ENCODE results near the gene HIVEP1.
A peak's percentile ranks its signal among the peaks of the same experiment; 100 is the strongest.

Gene HIVEP1

GRCh38 chr6:12116264-12116800 lies 104.2 kb downstream of the HIVEP1 start:
- H3K79me2 ChIP-seq (ENCODE audit: control insufficient read depth, insufficient read depth, low read length, unreplicated experiment), result no peaks in the 10 kb centered on the region
- H3K27me3 ChIP-seq (ENCODE audit: insufficient read depth, low read length), result no peaks in the 10 kb centered on the region
- H3K4me3 ChIP-seq (ENCODE audit: low read depth, low read length), result no peak overlapping the region
- peaks cover 9% of the 10 kb centered on the region; the same call in 1 of the 2 replicates for H3K36me3 ChIP-seq (ENCODE audit: insufficient read depth, low read length)
- H3K27ac ChIP-seq (ENCODE audit: low read depth, low read length), result no peak overlapping the region
- H2AFZ ChIP-seq (ENCODE audit: low read length, unreplicated experiment), result no peak overlapping the region
- peaks cover 8% of the 10 kb centered on the region for H3K4me1 ChIP-seq (ENCODE audit: control insufficient read depth, insufficient read depth, low read length, unreplicated experiment)

GRCh38 chr6:12116978-12117377 lies 104.9 kb downstream of the HIVEP1 start:
- no peak overlapping the region for H2AFZ ChIP-seq (ENCODE audit: low read length, unreplicated experiment)
- H3K4me3 ChIP-seq (ENCODE audit: low read depth, low read length), result no peak overlapping the region
- no peaks in the 10 kb centered on the region for H3K27me3 ChIP-seq (ENCODE audit: insufficient read depth, low read length)
- no peak overlapping the region for H3K27ac ChIP-seq (ENCODE audit: low read depth, low read length)
- no peaks in the 10 kb centered on the region for H3K79me2 ChIP-seq (ENCODE audit: control insufficient read depth, insufficient read depth, low read length, unreplicated experiment)
- H3K4me1 ChIP-seq (ENCODE audit: control insufficient read depth, insufficient read depth, low read length, unreplicated experiment), result peaks cover 8% of the 10 kb centered on the region
- H3K36me3 ChIP-seq (ENCODE audit: insufficient read depth, low read length), result peaks cover 9% of the 10 kb centered on the region; the same call in 1 of the 2 replicates

- H3K27me3 ChIP-seq (ENCODE audit: insufficient read depth, low read length), result no peaks in the 10 kb centered on the region
- no peaks in the 10 kb centered on the region for H3K4me1 ChIP-seq (ENCODE audit: control insufficient read depth, insufficient read depth, low read length, unreplicated experiment)
- H3K4me3 ChIP-seq (ENCODE audit: low read depth, low read length), result no peak overlapping the region
- no peaks in the 10 kb centered on the region for H3K79me2 ChIP-seq (ENCODE audit: control insufficient read depth, insufficient read depth, low read length, unreplicated experiment)
- no peak overlapping the region for H3K27ac ChIP-seq (ENCODE audit: low read depth, low read length)
- peaks cover 9% of the 10 kb centered on the region; the same call in 1 of the 2 replicates for H3K36me3 ChIP-seq (ENCODE audit: insufficient read depth, low read length)
- H2AFZ ChIP-seq (ENCODE audit: low read length, unreplicated experiment), result no peak overlapping the region
These were observed 106.5 kb downstream of the HIVEP1 start for GRCh38 chr6:12118607-12119006.

DNA sequence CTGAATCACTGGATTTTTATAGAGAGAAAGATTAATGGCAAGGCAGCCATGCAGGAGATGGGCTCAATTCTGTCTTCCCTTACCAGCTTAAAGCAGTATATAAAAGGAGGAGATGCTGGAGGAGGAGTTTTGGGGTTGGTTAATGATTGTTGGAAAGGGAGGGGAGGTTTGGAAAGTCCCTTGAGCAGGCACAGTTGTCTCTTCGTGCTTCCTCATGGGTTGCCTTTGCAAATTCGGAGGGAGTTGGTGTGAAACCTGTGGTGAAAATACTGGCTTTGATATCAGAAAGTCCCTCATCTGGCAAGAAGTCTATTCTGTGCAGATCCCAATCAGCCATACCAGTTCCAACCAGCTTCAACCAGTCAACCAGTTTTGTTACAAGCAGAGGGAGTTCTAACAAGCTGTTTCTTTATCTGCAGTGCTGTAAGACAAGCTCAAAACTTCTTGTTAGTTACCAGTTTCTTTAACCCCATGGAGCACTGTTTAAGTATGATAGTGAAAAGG lies 107.0 kb downstream of the HIVEP1 start:
- Histone ChIP-seq H3K4me3 (ENCODE audit: low read depth, low read length) (no peak overlapping the region), H3K36me3 (ENCODE audit: insufficient read depth, low read length) (peaks cover 9% of the 10 kb centered on the region; the same call in 1 of the 2 replicates), H2AFZ (ENCODE audit: low read length, unreplicated experiment) (no peak overlapping the region), H3K27me3 (ENCODE audit: insufficient read depth, low read length) (no peaks in the 10 kb centered on the region), H3K27ac (ENCODE audit: low read depth, low read length) (no peak overlapping the region), H3K4me1 (ENCODE audit: control insufficient read depth, insufficient read depth, low read length, unreplicated experiment) (no peaks in the 10 kb centered on the region), H3K79me2 (ENCODE audit: control insufficient read depth, insufficient read depth, low read length, unreplicated experiment) (no peaks in the 10 kb centered on the region)

DNA sequence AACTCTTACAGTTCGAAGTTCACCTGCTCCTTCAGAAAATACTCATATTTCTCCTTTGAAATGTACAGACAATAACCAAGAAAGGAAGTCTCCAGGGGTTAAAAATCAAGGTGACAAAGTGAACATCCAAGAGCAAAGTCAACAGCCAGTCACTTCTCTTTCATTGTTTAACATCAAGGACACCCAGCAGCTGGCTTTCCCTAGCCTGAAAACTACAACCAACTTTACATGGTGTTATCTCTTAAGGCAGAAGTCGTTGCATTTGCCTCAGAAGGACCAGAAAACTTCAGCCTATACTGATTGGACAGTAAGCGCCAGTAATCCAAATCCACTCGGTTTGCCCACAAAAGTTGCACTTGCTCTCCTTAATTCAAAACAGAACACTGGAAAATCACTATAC lies 113.3 kb downstream of the HIVEP1 start:
- Histone ChIP-seq H3K79me2 (ENCODE audit: control insufficient read depth, insufficient read depth, low read length, unreplicated experiment) (no peaks in the 10 kb centered on the region), H3K4me1 (ENCODE audit: control insufficient read depth, insufficient read depth, low read length, unreplicated experiment) (no peaks in the 10 kb centered on the region), H3K36me3 (ENCODE audit: insufficient read depth, low read length) (peaks cover 10% of the 10 kb centered on the region; the same call in 1 of the 2 replicates), H3K27ac (ENCODE audit: low read depth, low read length) (no peak overlapping the region), H3K4me3 (ENCODE audit: low read depth, low read length) (no peak overlapping the region), H2AFZ (ENCODE audit: low read length, unreplicated experiment) (no peak overlapping the region), H3K27me3 (ENCODE audit: insufficient read depth, low read length) (no peaks in the 10 kb centered on the region)

- H3K4me3 ChIP-seq (ENCODE audit: low read depth, low read length), result no peak overlapping the region
- H2AFZ ChIP-seq (ENCODE audit: low read length, unreplicated experiment), result no peak overlapping the region
- H3K79me2 ChIP-seq (ENCODE audit: control insufficient read depth, insufficient read depth, low read length, unreplicated experiment), result no peaks in the 10 kb centered on the region
- H3K27ac ChIP-seq (ENCODE audit: low read depth, low read length), result no peak overlapping the region
- no peaks in the 10 kb centered on the region for H3K4me1 ChIP-seq (ENCODE audit: control insufficient read depth, insufficient read depth, low read length, unreplicated experiment)
- no peaks in the 10 kb centered on the region for H3K27me3 ChIP-seq (ENCODE audit: insufficient read depth, low read length)
- peaks cover 4% of the 10 kb centered on the region; the same call in 1 of the 2 replicates for H3K36me3 ChIP-seq (ENCODE audit: insufficient read depth, low read length)
These were observed 113.9 kb downstream of the HIVEP1 start for GRCh38 chr6:12126051-12126450.

- Histone ChIP-seq H3K27ac (ENCODE audit: low read depth, low read length) (no peak overlapping the region), H3K79me2 (ENCODE audit: control insufficient read depth, insufficient read depth, low read length, unreplicated experiment) (no peaks in the 10 kb centered on the region), H3K27me3 (ENCODE audit: insufficient read depth, low read length) (no peaks in the 10 kb centered on the region), H2AFZ (ENCODE audit: low read length, unreplicated experiment) (no peak overlapping the region), H3K4me1 (ENCODE audit: control insufficient read depth, insufficient read depth, low read length, unreplicated experiment) (peaks cover 14% of the 10 kb centered on the region), H3K36me3 (ENCODE audit: insufficient read depth, low read length) (peaks cover 4% of the 10 kb centered on the region; the same call in 1 of the 2 replicates), H3K4me3 (ENCODE audit: low read depth, low read length) (no peak overlapping the region)
These were observed 117.4 kb downstream of the HIVEP1 start for GRCh38 chr6:12129523-12129922.

GRCh38 chr6:12132351-12133222 lies 120.5 kb downstream of the HIVEP1 start:
- Histone ChIP-seq H3K79me2 (ENCODE audit: control insufficient read depth, insufficient read depth, low read length, unreplicated experiment) (no peaks in the 10 kb centered on the region), H3K27ac (ENCODE audit: low read depth, low read length) (0 out of 2 replicates have a peak overlapping the region, but pooled peaks have one; percentile 13)

DNA sequence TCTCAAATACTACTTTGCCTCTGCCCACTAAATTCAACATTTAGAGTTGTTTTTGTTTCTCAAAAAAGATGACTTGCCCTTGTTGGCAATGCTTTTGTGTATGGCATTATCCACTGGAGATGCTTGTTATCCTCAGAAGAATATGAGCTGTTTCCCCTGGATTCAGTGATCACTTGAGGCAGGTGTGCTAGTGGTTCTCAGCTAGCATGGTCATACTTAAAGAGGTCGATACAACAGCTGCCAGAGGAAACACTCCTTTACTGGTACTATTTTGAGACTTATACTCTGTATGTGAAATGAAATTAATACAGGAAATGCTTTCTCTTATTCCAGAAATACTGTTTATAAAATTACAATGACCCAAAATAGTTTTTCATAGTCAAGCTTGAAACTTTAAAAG lies 122.5 kb downstream of the HIVEP1 start:
- H3K4me3 ChIP-seq (ENCODE audit: low read depth, low read length), result no peak overlapping the region
- H3K36me3 ChIP-seq (ENCODE audit: insufficient read depth, low read length), result 0 out of 2 replicates have a peak, but pooled peaks cover 1% of the 10 kb centered on the region

More at GRCh38 chr6:12132351-12133222, 120.5 kb downstream of the HIVEP1 start:
- Histone ChIP-seq H3K4me3 (ENCODE audit: low read depth, low read length) (no peak overlapping the region), H3K4me1 (ENCODE audit: control insufficient read depth, insufficient read depth, low read length, unreplicated experiment) (peaks cover 22% of the 10 kb centered on the region), H3K27me3 (ENCODE audit: insufficient read depth, low read length) (no peaks in the 10 kb centered on the region), H2AFZ (ENCODE audit: low read length, unreplicated experiment) (no peak overlapping the region), H3K36me3 (ENCODE audit: insufficient read depth, low read length) (no peaks in the 10 kb centered on the region)

GRCh38 chr6:12134991-12135390 lies 122.9 kb downstream of the HIVEP1 start:
- Histone ChIP-seq H3K4me1 (ENCODE audit: control insufficient read depth, insufficient read depth, low read length, unreplicated experiment) (peaks cover 32% of the 10 kb centered on the region), H3K79me2 (ENCODE audit: control insufficient read depth, insufficient read depth, low read length, unreplicated experiment) (no peaks in the 10 kb centered on the region), H3K27ac (ENCODE audit: low read depth, low read length) (no peak overlapping the region), H3K27me3 (ENCODE audit: insufficient read depth, low read length) (no peaks in the 10 kb centered on the region), H3K36me3 (ENCODE audit: insufficient read depth, low read length) (peaks cover 5% of the 10 kb centered on the region; the same call in 1 of the 2 replicates), H3K4me3 (ENCODE audit: low read depth, low read length) (no peak overlapping the region), H2AFZ (ENCODE audit: low read length, unreplicated experiment) (no peak overlapping the region)

More for the DNA sequence above, 122.5 kb downstream of the HIVEP1 start:
- Histone ChIP-seq H3K79me2 (ENCODE audit: control insufficient read depth, insufficient read depth, low read length, unreplicated experiment) (no peaks in the 10 kb centered on the region), H2AFZ (ENCODE audit: low read length, unreplicated experiment) (no peak overlapping the region), H3K27me3 (ENCODE audit: insufficient read depth, low read length) (no peaks in the 10 kb centered on the region), H3K27ac (ENCODE audit: low read depth, low read length) (no peak overlapping the region), H3K4me1 (ENCODE audit: control insufficient read depth, insufficient read depth, low read length, unreplicated experiment) (peaks cover 32% of the 10 kb centered on the region)

Measured in ACC112 (cell line).